GM21381 (cell line): ENCODE data around the gene TMEM121.
"Not testable (repeated sequence)": the region's sequence is repeated elsewhere in the genome, so short reads cannot be mapped to it uniquely, and the experiment has no call there.

Experiments used
- ATAC-seq: cut with Tn5 transposase; IDR thresholded peaks from one replicate; pipeline ENCODE4 v1.9.1; 2021; ENCODE audit warnings: mild to moderate bottlenecking, moderate library complexity; ENCODE audit not compliant: unreplicated experiment

The TMEM121 gene

GRCh38 chr14:105541218-105541875, 15.0 kb downstream of the TMEM121 start:
- no peak for ATAC-seq

GRCh38 chr14:105545676-105546075, 19.3 kb downstream of the TMEM121 start:
- not testable (repeated sequence) for ATAC-seq

GRCh38 chr14:105546410-105546809, 20.0 kb downstream of the TMEM121 start:
- not testable (repeated sequence) for ATAC-seq

GRCh38 chr14:105547072-105547471, 20.7 kb downstream of the TMEM121 start:
- ATAC-seq: not testable (repeated sequence)

- ATAC-seq: no peak
Measured at GRCh38 chr14:105547741-105548169, 21.4 kb downstream of the TMEM121 start.

GRCh38 chr14:105549481-105549880, 23.1 kb downstream of the TMEM121 start:
- no peak for ATAC-seq

GRCh38 chr14:105554022-105554421, 27.6 kb downstream of the TMEM121 start:
- ATAC-seq: no peak

- no peak for ATAC-seq
Measured at GRCh38 chr14:105554523-105554922, 28.1 kb downstream of the TMEM121 start.

GRCh38 chr14:105557671-105558070, 31.3 kb downstream of the TMEM121 start:
- ATAC-seq: not testable (repeated sequence)

- ATAC-seq: not testable (repeated sequence)
Measured at GRCh38 chr14:105558449-105559154, 32.2 kb downstream of the TMEM121 start.

- peak; percentile 41 for ATAC-seq
Measured at GRCh38 chr14:105559384-105560047, 33.1 kb downstream of the TMEM121 start.

- ATAC-seq: peak; percentile 55
Measured at GRCh38 chr14:105560048-105560669, 33.8 kb downstream of the TMEM121 start.

- ATAC-seq: not testable (repeated sequence)
Measured at GRCh38 chr14:105561345-105561744, 35.0 kb downstream of the TMEM121 start.

GRCh38 chr14:105562713-105563346, 36.4 kb downstream of the TMEM121 start:
- ATAC-seq: no peak

- ATAC-seq: no peak
Measured at GRCh38 chr14:105563347-105563737, 37.0 kb downstream of the TMEM121 start.

GRCh38 chr14:105564536-105564935, 38.2 kb downstream of the TMEM121 start:
- not testable (repeated sequence) for ATAC-seq

GRCh38 chr14:105565185-105565919, 39.0 kb downstream of the TMEM121 start:
- ATAC-seq: peak; percentile 7

GRCh38 chr14:105566248-105567163, 40.1 kb downstream of the TMEM121 start:
- peak; percentile 38 for ATAC-seq
